SU-DHL-6 (cell line): ENCODE measurements around the gene PCK2.

ENCODE experiments used
- CTCF ChIP-seq: fragments of 200-600 bp; sonication (generic); IDR thresholded peaks from one replicate; pipeline ENCODE4 v1.5.1; 2017; ENCODE audit warnings: antibody characterized with exemption, mild to moderate bottlenecking, low read length, moderate library complexity; ENCODE audit not compliant: insufficient read depth, poor library complexity, severe bottlenecking
- EZH2phosphoT487 ChIP-seq: fragments of 200-600 bp; sonication (generic), shearing (Covaris generic); conservative IDR thresholded peaks from 2 replicates; pipeline ENCODE4 v1.6.1; 2018; ENCODE audit warnings: mild to moderate bottlenecking, antibody characterized with exemption, low read length, moderate library complexity, mixed read lengths

- no peak for TF ChIP-seq CTCF
- TF ChIP-seq EZH2phosphoT487, result no peak
Observed at GRCh38 chr14:24131549-24131966, 37.4 kb downstream of the PCK2 start.
